HepG2 (cell line): Measurements from ENCODE around the gene TIMM13. TPM values are rescaled to one million over a fixed set of nuclear protein-coding genes. Genes with fewer than 3 reads are reported as not detected.

Experiments
- CAMTA2 ChIP-seq: sonication (generic); formaldehyde crosslinking; IDR thresholded peaks from 2 replicates; pipeline ENCODE4 v1.4.0; 2020; ENCODE audit warnings: mild to moderate bottlenecking, missing genetic modification reagents, borderline replicate concordance
- CEBPG ChIP-seq: IDR thresholded peaks from 2 replicates; pipeline ENCODE4 v1.6.1; 2016
- E2F1 ChIP-seq: sonication (generic); formaldehyde crosslinking; IDR thresholded peaks from 2 replicates; pipeline ENCODE4 v1.5.0; 2020; ENCODE audit warnings: missing genetic modification reagents
- FOXC1 ChIP-seq: sonication (generic); formaldehyde crosslinking; IDR thresholded peaks from 2 replicates; pipeline ENCODE4 v1.8.0; 2022; ENCODE audit warnings: mild to moderate bottlenecking, missing genetic modification reagents, borderline replicate concordance
- FOXK2 ChIP-seq: fragments of 450-650 bp; IDR thresholded peaks from 2 replicates; pipeline ENCODE4 v1.6.1; 2016
- FOXP1 ChIP-seq, 2 experiments: fragments of 450-650 bp in 1 of 2; IDR thresholded peaks; 2 replicates each; pipeline ENCODE4 v1.6.1; 2017 to 2018; ENCODE audit warnings: antibody characterized with exemption in 1 of 2
- GPBP1L1 ChIP-seq: sonication (generic); formaldehyde crosslinking; IDR thresholded peaks from 2 replicates; pipeline ENCODE4 v1.5.0; 2020; ENCODE audit warnings: mild to moderate bottlenecking, missing genetic modification reagents
- GPN1 ChIP-seq: sonication (generic); formaldehyde crosslinking; IDR thresholded peaks from 2 replicates; pipeline ENCODE4 v1.5.1; 2020; ENCODE audit warnings: missing genetic modification reagents, borderline replicate concordance
- JUNB ChIP-seq: sonication (generic); formaldehyde crosslinking; IDR thresholded peaks from 2 replicates; pipeline ENCODE4 v1.8.0; 2022; ENCODE audit warnings: missing genetic modification reagents, mild to moderate bottlenecking, borderline replicate concordance
- MIER2 ChIP-seq: IDR thresholded peaks from 2 replicates; pipeline ENCODE4 v1.6.1; 2016; ENCODE audit warnings: missing biosample characterization, missing genetic modification reagents
- PAWR ChIP-seq: sonication (generic); formaldehyde crosslinking; IDR thresholded peaks from 2 replicates; pipeline ENCODE4 v1.4.0; 2020; ENCODE audit warnings: missing genetic modification reagents, mild to moderate bottlenecking, borderline replicate concordance
- PCBP2 ChIP-seq: fragments of 200-400 bp; formaldehyde crosslinking; optimal IDR thresholded peaks from 2 replicates; pipeline ENCODE3; 2018; ENCODE audit warnings: low read length, low read depth; ENCODE audit not compliant: poor library complexity, severe bottlenecking
- SOX5 ChIP-seq: IDR thresholded peaks from 2 replicates; pipeline ENCODE4 v1.6.1; 2016; ENCODE audit warnings: borderline replicate concordance
- TOE1 ChIP-seq: sonication (generic); formaldehyde crosslinking; IDR thresholded peaks from 2 replicates; pipeline ENCODE4 v1.4.0; 2020; ENCODE audit warnings: mild to moderate bottlenecking, missing genetic modification reagents
- ZKSCAN5 ChIP-seq: sonication (generic); formaldehyde crosslinking; IDR thresholded peaks from 2 replicates; pipeline ENCODE4 v1.5.1; 2020; ENCODE audit warnings: mild to moderate bottlenecking, missing genetic modification reagents
- ZNF234 ChIP-seq: sonication (generic); formaldehyde crosslinking; conservative IDR thresholded peaks from 2 replicates; pipeline ENCODE4 v1.5.1; 2020; ENCODE audit warnings: mild to moderate bottlenecking, missing genetic modification reagents
- ZNF317 ChIP-seq: sonication (generic); formaldehyde crosslinking; IDR thresholded peaks from 2 replicates; pipeline ENCODE4 v1.5.0; 2020; ENCODE audit warnings: mild to moderate bottlenecking, missing genetic modification reagents
- ZNF512 ChIP-seq: sonication (generic); formaldehyde crosslinking; IDR thresholded peaks from 2 replicates; pipeline ENCODE4 v1.4.0; 2020; ENCODE audit warnings: mild to moderate bottlenecking, missing genetic modification reagents
- ZNF549 ChIP-seq: sonication (generic); formaldehyde crosslinking; IDR thresholded peaks from 2 replicates; pipeline ENCODE4 v1.5.0; 2020; ENCODE audit warnings: missing genetic modification reagents
- ZNF598 ChIP-seq: sonication (generic); formaldehyde crosslinking; IDR thresholded peaks from 2 replicates; pipeline ENCODE4 v1.5.1; 2020; ENCODE audit warnings: mild to moderate bottlenecking, missing genetic modification reagents, borderline replicate concordance
- ZNF773 ChIP-seq: sonication (generic); formaldehyde crosslinking; IDR thresholded peaks from 2 replicates; pipeline ENCODE4 v1.4.0; 2020; ENCODE audit warnings: missing genetic modification reagents, borderline replicate concordance
- ZNF816 ChIP-seq: sonication (generic); formaldehyde crosslinking; IDR thresholded peaks from 2 replicates; pipeline ENCODE4 v1.8.0; 2022; ENCODE audit warnings: missing genetic modification reagents, mild to moderate bottlenecking, borderline replicate concordance
- ZSCAN20 ChIP-seq: sonication (generic); formaldehyde crosslinking; IDR thresholded peaks from 2 replicates; pipeline ENCODE4 v1.4.0; 2020; ENCODE audit warnings: missing genetic modification reagents, mild to moderate bottlenecking, borderline replicate concordance
- polyA plus RNA-seq, 8 experiments: library from polyadenylated mRNA; depleted of rRNA in 3 of 8; stranded (reverse) in 7 of 8; unstranded in 1 of 8; fragments of >200 nt; fragmentation: Illumina TruSeq in 4 of 8; extraction: Trizol in 4 of 8; gene quantifications; 2 replicates each; pipeline versions ENCODE4 v1.2.1 to v1.2.3, GENCODE V29; 2011 to 2016; ENCODE audit warnings: low read depth in 4 of 8, missing spikeins in 1 of 8, mixed read lengths in 1 of 8; ENCODE audit not compliant: insufficient read depth in 1 of 8
- total RNA-seq, 5 experiments: library from RNA; depleted of rRNA; stranded (reverse); fragments of >200 nt; fragmentation: Illumina TruSeq; extraction: Trizol; gene quantifications; 2 replicates each; pipeline ENCODE4 v1.2.3, GENCODE V29; 2016; ENCODE audit warnings: low read depth in 1 of 5
- TF ChIP-seq, protein P1 (sequence below): sonication (generic); formaldehyde crosslinking; IDR thresholded peaks from 2 replicates; pipeline ENCODE4 v1.8.0; 2022; ENCODE audit warnings: mild to moderate bottlenecking, missing genetic modification reagents, moderate library complexity

The TIMM13 gene
- total and polyA plus RNA-seq, 2 of the 13 experiments (the other 11 are each of a cell fraction or from before 2014, with no cell fraction given), result 48.4 to 108 TPM

DNA sequence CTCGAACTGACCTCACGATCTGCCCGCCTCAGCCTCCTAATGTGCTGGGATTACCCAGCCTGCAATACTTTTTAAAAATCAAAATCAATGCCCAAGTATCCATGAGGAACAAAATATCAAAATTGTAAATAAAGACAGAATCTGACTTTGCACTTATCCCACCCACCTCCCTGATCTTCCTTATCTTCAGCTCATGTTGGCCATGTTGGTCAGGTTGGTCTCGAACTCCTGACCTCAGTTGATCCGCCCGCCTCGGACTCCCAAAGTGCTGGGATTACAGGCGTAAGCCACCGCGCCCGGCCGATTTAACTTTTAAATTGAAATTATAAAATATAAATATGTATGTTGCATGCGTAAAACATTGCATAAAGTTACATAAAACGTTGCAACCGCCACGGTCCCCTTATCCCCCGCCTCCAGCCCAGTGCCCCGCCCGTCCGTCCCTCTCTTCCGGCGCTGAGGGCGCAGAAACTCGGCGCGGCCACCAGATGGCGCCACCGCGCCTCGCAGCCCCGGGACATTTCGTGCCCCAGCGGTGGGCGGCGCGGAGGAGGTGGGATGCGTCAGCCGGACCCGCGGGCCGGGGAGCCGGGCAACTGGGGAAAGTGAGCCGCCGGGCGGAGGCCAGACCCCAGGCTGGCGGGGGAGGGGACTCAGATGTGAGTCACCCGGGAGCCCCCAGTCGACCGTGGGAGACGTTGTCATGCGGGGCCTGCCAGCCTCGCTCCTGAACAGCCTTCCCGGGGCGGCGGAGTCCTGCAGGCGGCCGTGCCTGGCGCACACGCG, 47.0 kb upstream of the TIMM13 start (continued):
- peak; percentile 52; the same call in 1 of the 2 replicates for TF ChIP-seq CEBPG (CRISPR knock-in tag)
- no peak for TF ChIP-seq ZNF549
- no peak for TF ChIP-seq GPBP1L1 (CRISPR knock-in tag)
- peak; percentile 72; the same call in 1 of the 2 replicates for TF ChIP-seq ZNF816 (CRISPR knock-in tag)
- no peak for TF ChIP-seq ZSCAN20
- no peak for TF ChIP-seq PCBP2
- 0 out of 2 replicates have a peak, but pooled peaks have one; percentile 22 for TF ChIP-seq SOX5 (CRISPR knock-in tag)
- TF ChIP-seq ZNF234 (CRISPR knock-in tag), result no peak
- TF ChIP-seq FOXK2, result no peak
- no peak for TF ChIP-seq MIER2 (CRISPR knock-in tag)
- no peak for TF ChIP-seq GPN1
- no peak for TF ChIP-seq ZNF317 (CRISPR knock-in tag)
- no peak for TF ChIP-seq ZNF512
- TF ChIP-seq PAWR (CRISPR knock-in tag), result no peak
- TF ChIP-seq FOXP1 (IDR thresholded peaks at IDR 0.05), result no peak
- TF ChIP-seq FOXP1 (CRISPR knock-in tag; IDR thresholded peaks at IDR 0.05), result no peak
- TF ChIP-seq E2F1 (CRISPR knock-in tag), result no peak
- TF ChIP-seq, protein P1, sequence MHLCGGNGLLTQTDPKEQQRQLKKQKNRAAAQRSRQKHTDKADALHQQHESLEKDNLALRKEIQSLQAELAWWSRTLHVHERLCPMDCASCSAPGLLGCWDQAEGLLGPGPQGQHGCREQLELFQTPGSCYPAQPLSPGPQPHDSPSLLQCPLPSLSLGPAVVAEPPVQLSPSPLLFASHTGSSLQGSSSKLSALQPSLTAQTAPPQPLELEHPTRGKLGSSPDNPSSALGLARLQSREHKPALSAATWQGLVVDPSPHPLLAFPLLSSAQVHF, result no peak
- peak; percentile 33; the same call in 1 of the 2 replicates for TF ChIP-seq ZNF598
- TF ChIP-seq CAMTA2 (CRISPR knock-in tag), result no peak
- TF ChIP-seq FOXC1 (CRISPR knock-in tag), result peak; percentile 65; the same call in 1 of the 2 replicates
- no peak for TF ChIP-seq ZNF773 (CRISPR knock-in tag)
- TF ChIP-seq JUNB (CRISPR knock-in tag), result no peak
- TF ChIP-seq TOE1 (CRISPR knock-in tag), result no peak
- no peak for TF ChIP-seq ZKSCAN5 (CRISPR knock-in tag)
